Heart right ventricle (tissue), 16 donors: Measurements from ENCODE around the gene MYO5B. TPM values are rescaled to one million over a fixed set of nuclear protein-coding genes. Genes with fewer than 3 reads are reported as not detected.

Source experiments
- ATAC-seq, 8 donors: fragments of 200-7000 bp; cut with Tn5 transposase; one replicate each; pipeline ENCODE4 v1.9.1; 2020; ENCODE audit warnings: mild to moderate bottlenecking in 8 of 8, moderate library complexity in 8 of 8, moderate number of reproducible peaks in 1 of 8
- DNase-seq, 2 donors: peaks; one replicate each; pipeline ENCODE4 v3.0.0-alpha.2; 2020
- H3K27ac ChIP-seq, 10 donors: fragments of 200-600 bp; sonication (generic) in 2 of 10; one replicate each; pipeline versions ENCODE4 v1.5.0 to v1.8.0; 2020 to 2022; ENCODE audit warnings: mild to moderate bottlenecking in 3 of 10
- H3K27me3 ChIP-seq, 7 donors: fragments of 200-600 bp; one replicate each; pipeline ENCODE4 v1.8.0; 2021 to 2022; ENCODE audit warnings: mild to moderate bottlenecking in 2 of 7
- H3K36me3 ChIP-seq, 9 donors: fragments of 200-600 bp; sonication (generic) in 1 of 9; one replicate each; pipeline versions ENCODE4 v1.5.0 to v1.8.0; 2020 to 2022; ENCODE audit warnings: mild to moderate bottlenecking in 2 of 9
- H3K4me1 ChIP-seq, 9 donors: fragments of 200-600 bp; sonication (generic) in 1 of 9; one replicate each; pipeline versions ENCODE4 v1.5.0 to v1.8.0; 2020 to 2022; ENCODE audit warnings: mild to moderate bottlenecking in 4 of 9
- H3K4me3 ChIP-seq, 10 donors: fragments of 200-600 bp; sonication (generic) in 2 of 10; one replicate each; pipeline versions ENCODE4 v1.5.0 to v1.8.0; 2020 to 2022; ENCODE audit warnings: mild to moderate bottlenecking in 7 of 10, moderate library complexity in 2 of 10
- H3K9me3 ChIP-seq, 11 donors: fragments of 200-600 bp in 10 of 11; sonication (generic) in 2 of 11; one replicate each; pipeline versions ENCODE4 v1.5.0 to v1.8.0; 2013 to 2022; ENCODE audit warnings: mild to moderate bottlenecking in 2 of 11, control low read depth in 1 of 11, moderate library complexity in 1 of 11
- WGBS, 2 donors: extraction: QIAGEN DNeasy Blood & Tissue Kit; methylation state at CpG; one replicate each; pipeline ENCODE4 v1.1.7; 2013; ENCODE audit warnings: inconsistent platforms in 1 of 2; 5-methylcytosine and 5-hydroxymethylcytosine counted together
- intact Hi-C, 10 donors: fragments of 100-400 bp; cut with DNase I; formaldehyde crosslinking; loops; one replicate each; pipeline versions ENCODE4 v1.11.1 to v1.14.2; 2022
- polyA plus RNA-seq, 2 donors: library from polyadenylated mRNA; stranded (reverse); fragments of 200-250 nt; gene quantifications; one replicate each; pipeline ENCODE4 v1.2.3, GENCODE V29; 2013
- total RNA-seq, 10 donors: library from RNA; stranded (reverse); fragmentation: NEBNext Ultra II Directional in 3 of 10; extraction: Animal tissue kit (Norgen Biotek cat#: 25700) in 3 of 10; gene quantifications; one replicate each; pipeline versions ENCODE4 v1.2.1 to v1.2.4, GENCODE V29; 2021 to 2023
- TF ChIP-seq, protein P1 (sequence below), 9 donors: fragments of 200-600 bp; sonication (generic) in 2 of 9; IDR thresholded peaks; one replicate each; pipeline versions ENCODE4 v1.5.0 to v1.8.0; 2021 to 2022; ENCODE audit warnings: antibody characterized with exemption in 9 of 9, mild to moderate bottlenecking in 5 of 9, moderate library complexity in 1 of 9
- donor health status: Arrhythmogenic right ventricular cardiomyopathy.
- donor health status: ischemic (EF 13 %, LVEDD 7.1; RV severe dilation, severe dysfunction).
- donor health status: healthy with polysubstance abuse.
- donor health status: DM: no; HTN: yes; CAD: no.
- donor health status: DM: no; HTN: no; CAD: no.
- donor health status: ischemic (EF 25% LVEDD 6.9; RV normal size, moderate dysfunction).
- donor health status: ischemic (EF 25% LVEDD 5.7; RV mildly dilated, moderate dysfunction).
- donor health status: healthy.
- donor health status: DM: yes; HTN: yes; CAD: no.
- donor health status: Ischemic cardiomyopathy.
- donor health status: ischemic (EF 35%, LVEDD 5.7; RV mildly dilated, moderate dysfunction).
- donor health status: nonischemic (EF 11% LVEDD 7.7; RV severe dilation, severe dysfunction).
- donor health status: DM: yes; HTN: yes; CAD: no.
- donor health status: PGD.
- donor health status: ischemic (EF 29% LVEDD 5.4; RV normal size, mild dysfunction).
- donor health status: nonischemic (EF 23%, LVEDD 6.1; RV moderate dilation, normal function).

MYO5B gene
- total and polyA plus RNA-seq, 12 donors: 0.20 to 3.7 (median 0.93) TPM

DNA sequence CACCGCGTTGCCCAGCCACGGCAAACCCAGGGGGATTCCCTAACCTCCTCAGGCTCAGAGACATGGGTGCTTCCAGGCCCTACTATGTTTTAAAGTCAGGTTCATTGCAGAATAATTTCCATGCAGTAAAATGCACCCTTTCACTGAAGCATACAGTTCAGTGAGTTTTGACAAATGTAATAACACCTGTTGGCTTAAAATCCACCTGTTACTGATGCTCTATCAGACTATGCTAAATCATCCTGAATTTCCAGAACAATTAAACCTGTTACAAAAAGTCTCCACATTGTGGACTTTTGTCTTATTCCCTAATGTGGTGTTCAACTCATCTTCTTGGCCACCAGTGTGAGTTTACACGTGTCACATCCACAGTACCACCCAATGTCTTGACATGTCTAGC is 234.6 kb downstream of the MYO5B start:
- 84 to 85% methylated on average over 4 of the region's 4 CpGs for WGBS, 2 donors
- intact Hi-C loops: no loop called here

DNA sequence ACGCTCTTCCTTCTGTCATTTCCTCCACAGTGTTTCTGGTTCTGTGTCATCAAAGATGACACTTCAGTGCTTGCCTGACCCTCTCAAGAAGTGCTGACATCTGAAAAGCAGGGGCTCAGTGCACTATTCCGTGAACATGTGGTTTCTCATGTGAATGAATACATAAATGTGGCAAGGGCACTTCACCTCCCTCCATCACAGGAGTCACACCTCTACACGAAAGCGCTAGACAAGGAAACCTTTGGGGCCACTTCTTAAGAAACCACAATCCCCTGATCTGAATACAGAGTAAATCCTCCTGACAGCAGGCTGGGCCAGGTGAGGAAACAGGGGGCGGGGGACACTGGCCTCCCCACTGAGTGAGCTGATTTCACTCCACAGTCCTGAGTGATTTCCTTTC is 235.8 kb downstream of the MYO5B start:
- no peak overlapping the region for H3K27ac ChIP-seq
- H3K4me3 ChIP-seq: no peak overlapping the region
- DNase-seq (no peak), ATAC-seq (no peak)
- H3K27me3 ChIP-seq: peaks cover 0 to 13% (median 4%) of the 10 kb centered on the region in 7 donors
- TF ChIP-seq, protein P1, sequence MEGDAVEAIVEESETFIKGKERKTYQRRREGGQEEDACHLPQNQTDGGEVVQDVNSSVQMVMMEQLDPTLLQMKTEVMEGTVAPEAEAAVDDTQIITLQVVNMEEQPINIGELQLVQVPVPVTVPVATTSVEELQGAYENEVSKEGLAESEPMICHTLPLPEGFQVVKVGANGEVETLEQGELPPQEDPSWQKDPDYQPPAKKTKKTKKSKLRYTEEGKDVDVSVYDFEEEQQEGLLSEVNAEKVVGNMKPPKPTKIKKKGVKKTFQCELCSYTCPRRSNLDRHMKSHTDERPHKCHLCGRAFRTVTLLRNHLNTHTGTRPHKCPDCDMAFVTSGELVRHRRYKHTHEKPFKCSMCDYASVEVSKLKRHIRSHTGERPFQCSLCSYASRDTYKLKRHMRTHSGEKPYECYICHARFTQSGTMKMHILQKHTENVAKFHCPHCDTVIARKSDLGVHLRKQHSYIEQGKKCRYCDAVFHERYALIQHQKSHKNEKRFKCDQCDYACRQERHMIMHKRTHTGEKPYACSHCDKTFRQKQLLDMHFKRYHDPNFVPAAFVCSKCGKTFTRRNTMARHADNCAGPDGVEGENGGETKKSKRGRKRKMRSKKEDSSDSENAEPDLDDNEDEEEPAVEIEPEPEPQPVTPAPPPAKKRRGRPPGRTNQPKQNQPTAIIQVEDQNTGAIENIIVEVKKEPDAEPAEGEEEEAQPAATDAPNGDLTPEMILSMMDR (IDR thresholded peaks at IDR 0.05): no peak
- H3K36me3 ChIP-seq: no peaks in the 10 kb centered on the region
- no peaks in the 10 kb centered on the region for H3K4me1 ChIP-seq
- no peaks in the 10 kb centered on the region for H3K9me3 ChIP-seq
- intact Hi-C loops: loop anchor here in 1 of 10 donors (10.0 kb wide), 1 partner anchor 226 kb away; no protein-coding TSS in a partner anchor
- WGBS, 2 donors: 61 to 70% methylated on average over 5 of the region's 5 CpGs

More for the DNA sequence above, 234.6 kb downstream of the MYO5B start:
- TF ChIP-seq, protein P1 (IDR thresholded peaks at IDR 0.05): no peak
- no peak overlapping the region for H3K27ac ChIP-seq
- H3K4me1 ChIP-seq: no peaks in the 10 kb centered on the region
- DNase-seq: no peak
- H3K4me3 ChIP-seq: no peak overlapping the region
- no peaks in the 10 kb centered on the region for H3K36me3 ChIP-seq
- no peak for ATAC-seq
- peaks cover 0 to 10% (median 4%) of the 10 kb centered on the region in 7 donors for H3K27me3 ChIP-seq
- no peaks in the 10 kb centered on the region for H3K9me3 ChIP-seq

DNA sequence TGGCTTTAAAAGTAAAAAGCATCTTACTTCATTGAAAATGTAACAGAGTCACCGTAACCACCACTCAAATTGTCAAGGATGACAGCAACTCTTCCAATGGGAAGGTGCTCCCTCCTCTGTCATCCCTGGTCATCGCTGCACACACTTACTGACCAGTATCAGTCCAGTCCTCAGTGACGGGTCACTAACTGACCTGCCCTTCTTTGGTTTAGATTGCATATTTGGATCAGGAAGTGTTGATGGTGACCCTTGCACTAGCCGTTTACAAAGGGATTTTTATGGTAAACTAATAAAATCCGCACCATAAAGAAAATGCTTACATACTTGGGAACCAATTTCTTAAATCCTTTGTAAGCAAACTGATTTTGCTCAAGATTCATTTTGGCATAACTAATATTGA is 239.7 kb downstream of the MYO5B start:
- TF ChIP-seq, protein P1 (IDR thresholded peaks at IDR 0.05): no peak
- H3K9me3 ChIP-seq: no peaks in the 10 kb centered on the region
- 75 to 81% methylated on average over 5 of the region's 5 CpGs for WGBS, 2 donors
- H3K27me3 ChIP-seq: peaks cover 0 to 24% (median 12%) of the 10 kb centered on the region in 7 donors
- H3K27ac ChIP-seq: no peak overlapping the region
- H3K4me1 ChIP-seq: no peaks in the 10 kb centered on the region
- ATAC-seq (no peak), DNase-seq (no peak)
- no peak overlapping the region for H3K4me3 ChIP-seq
- H3K36me3 ChIP-seq: no peaks in the 10 kb centered on the region
- intact Hi-C loops: loop anchor here in 1 of 10 donors (10.0 kb wide), 1 partner anchor 230 kb away; no protein-coding TSS in a partner anchor

DNA sequence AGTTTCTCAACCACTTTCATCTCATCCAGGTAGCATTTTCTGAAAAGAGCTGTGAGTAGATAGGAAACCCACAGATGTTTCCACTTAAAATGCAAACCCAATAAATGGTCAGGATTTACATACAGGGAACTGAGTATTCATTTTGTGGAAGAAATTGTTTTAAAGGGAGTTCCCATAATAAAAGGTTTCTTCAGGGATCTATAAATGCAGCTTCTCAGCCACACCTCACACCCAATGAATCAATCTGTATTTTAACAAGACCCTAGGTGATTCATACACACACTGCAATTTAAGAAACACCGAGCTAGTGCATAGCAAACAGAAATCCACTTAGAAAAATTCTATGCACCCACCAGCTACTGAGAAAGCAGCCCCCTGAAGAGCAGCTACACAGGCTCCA is 241.6 kb downstream of the MYO5B start:
- Histone ChIP-seq H3K9me3 (no peaks in the 10 kb centered on the region), H3K4me1 (no peaks in the 10 kb centered on the region), H3K27ac (no peak overlapping the region), H3K27me3 (peaks cover 0 to 31% (median 17%) of the 10 kb centered on the region in 7 donors), H3K4me3 (no peak overlapping the region), H3K36me3 (no peaks in the 10 kb centered on the region)
- no peak for ATAC-seq
- DNase-seq: no peak
- TF ChIP-seq, protein P1 (IDR thresholded peaks at IDR 0.05): no peak
- intact Hi-C loops: loop anchor here in 1 of 10 donors (10.0 kb wide), 1 partner anchor 231 kb away; no protein-coding TSS in a partner anchor
- 81 to 84% methylated on average over 1 of the region's 1 CpG for WGBS, 2 donors
